GM18870 (cell line): Measurements from ENCODE around the gene DMRT1.

Source experiments
- ATAC-seq: cut with Tn5 transposase; IDR thresholded peaks from one replicate; pipeline ENCODE4 v1.9.1; 2021; ENCODE audit warnings: moderate library complexity; ENCODE audit not compliant: unreplicated experiment

Gene DMRT1

DNA sequence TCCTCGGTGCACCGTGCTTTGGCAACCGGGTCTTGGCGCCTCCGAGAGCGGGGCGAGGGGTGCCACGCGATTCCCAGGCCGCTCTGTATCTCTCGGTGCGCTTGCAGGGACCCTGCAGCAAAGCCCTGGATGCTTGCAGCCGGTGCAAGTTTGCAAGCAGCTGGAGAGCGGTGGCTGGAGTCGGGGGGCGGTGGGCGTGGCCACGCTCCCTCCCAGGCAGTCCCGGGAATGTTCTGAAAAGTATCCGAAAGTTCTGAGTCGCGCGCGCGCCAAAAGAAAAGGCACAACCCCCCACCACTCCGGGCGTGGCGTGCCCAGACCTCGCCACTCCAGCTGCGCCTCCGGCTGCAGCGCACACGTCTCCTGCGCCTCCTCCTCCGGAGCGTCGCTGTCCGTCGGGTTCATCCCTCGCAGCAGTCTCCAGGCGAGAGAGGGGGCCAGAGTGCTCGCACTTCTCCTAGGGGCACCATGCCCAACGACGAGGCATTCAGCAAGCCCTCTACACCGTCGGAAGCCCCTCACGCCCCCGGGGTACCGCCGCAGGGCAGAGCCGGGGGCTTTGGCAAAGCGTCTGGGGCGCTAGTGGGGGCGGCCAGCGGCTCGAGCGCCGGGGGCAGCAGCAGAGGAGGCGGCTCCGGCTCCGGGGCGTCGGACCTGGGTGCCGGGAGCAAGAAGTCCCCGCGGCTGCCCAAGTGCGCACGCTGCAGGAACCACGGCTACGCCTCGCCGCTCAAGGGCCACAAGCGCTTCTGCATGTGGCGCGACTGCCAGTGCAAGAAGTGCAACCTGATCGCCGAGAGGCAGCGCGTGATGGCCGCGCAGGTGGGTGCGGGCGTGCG, at the start of gene DMRT1:
Gene DMRT1, plus strand, starts transcription at position 327 of the 839 bp plus-strand sequence. Its CDS starts 142 bp downstream, at position 469.
- no peak for ATAC-seq

DNA sequence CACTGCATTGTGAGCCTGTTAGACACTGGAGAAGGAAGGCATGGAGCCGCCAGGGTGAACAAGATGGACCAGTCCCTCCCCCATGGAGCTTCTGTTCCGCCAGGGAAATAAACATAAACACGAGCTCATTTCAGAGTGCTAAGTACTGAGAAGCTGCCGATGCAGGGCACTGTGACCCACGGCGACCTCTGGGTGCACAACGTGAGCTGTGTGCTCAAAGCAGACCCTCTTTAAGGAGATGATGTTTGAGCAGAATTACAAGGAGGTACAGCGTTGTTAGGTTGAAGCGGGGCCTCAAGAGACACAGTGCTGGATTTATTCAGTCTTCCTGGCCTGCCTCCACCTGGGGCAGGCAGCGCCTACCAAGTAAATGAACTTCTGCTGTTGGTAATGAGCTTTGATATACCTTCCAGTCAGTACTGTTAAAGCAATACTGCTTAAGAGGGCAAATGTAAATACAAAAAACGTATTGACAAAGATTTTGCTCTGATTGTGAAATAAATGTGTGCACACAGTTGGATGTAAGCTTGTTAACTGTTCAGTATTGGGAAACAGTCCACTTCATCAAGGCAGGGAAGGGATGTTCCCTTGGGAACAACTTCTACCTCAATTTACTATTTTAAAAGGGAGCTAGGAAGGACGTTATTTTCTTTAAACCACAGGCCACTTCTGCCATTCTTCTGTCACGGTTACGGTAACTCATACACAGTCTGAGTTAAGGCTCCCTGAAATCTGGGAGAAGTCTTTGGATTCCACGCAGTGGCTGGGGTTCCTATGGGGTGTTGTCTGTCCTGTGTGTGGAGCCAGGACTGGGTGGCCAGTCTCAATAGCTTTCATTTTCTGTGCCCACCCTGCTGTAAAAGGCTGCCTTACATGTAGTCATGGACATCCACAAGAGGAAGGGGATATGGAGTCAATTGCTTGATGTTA, 48.9 kb upstream of the DMRT1 start:
- ATAC-seq: no peak

DNA sequence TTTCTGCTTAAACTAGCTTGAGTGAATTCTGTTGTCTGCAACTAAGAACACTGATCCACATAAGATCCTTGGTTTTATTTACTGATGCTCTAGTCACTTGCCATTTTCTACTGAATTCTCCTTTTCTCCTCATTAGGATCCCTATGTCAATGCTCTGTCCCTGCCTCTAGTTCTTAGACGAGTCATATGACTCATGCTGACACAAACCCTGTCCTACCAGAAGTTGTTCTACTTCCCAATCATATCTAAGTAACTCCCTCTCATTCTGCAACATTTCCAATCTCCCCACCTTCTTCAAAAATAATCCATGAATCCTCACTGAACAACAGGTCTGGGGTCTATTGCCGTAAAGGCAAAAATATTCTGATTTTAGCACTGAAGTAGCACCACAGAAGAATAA, 47.1 kb upstream of the DMRT1 start:
- ATAC-seq: no peak

DNA sequence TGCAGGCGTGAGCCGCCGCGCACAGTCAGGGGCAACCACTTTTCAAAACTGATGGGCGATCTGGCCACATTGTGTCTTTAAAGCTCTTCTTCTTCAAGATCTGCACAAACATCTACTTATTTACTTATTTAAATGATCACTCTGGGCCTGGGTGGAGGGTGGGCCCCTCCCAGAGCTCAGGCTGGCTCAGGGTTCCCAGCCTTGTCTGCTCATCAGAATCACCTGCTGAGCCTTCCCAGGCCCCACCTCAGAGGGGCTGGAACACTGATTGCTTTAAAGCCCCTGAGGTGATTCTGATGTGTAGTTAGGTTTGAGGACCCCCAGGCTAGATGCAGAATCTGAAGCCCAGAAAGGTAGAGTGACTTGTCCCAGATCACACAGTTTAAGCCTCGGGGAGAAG, 45.6 kb upstream of the DMRT1 start:
- no peak for ATAC-seq

DNA sequence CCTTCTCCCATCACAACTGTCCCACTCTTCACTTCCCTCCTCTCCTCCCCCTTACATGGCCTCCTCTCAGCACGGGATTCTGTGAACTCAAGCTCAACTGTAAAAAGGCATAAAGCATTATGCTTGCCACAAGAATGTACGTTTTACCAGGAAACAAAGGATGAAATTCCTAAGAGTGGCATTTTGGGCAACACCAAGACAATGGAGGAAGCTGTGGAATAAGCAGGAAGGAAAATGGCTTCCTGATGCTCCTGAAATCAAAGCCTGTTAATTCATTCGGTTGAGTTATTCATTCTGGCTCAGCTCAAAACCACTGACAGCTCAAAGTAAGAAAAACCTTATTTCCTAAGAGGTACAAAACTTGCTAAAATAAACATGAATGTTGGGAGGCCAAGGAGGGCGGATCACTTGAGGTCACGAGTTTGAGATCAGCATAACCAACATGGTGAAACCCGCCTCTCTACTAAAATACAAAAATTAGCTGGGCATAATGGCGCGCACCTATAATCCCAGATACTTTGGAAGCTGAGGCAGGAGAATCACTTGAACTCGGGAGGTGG, 40.8 kb upstream of the DMRT1 start:
- ATAC-seq: no peak

DNA sequence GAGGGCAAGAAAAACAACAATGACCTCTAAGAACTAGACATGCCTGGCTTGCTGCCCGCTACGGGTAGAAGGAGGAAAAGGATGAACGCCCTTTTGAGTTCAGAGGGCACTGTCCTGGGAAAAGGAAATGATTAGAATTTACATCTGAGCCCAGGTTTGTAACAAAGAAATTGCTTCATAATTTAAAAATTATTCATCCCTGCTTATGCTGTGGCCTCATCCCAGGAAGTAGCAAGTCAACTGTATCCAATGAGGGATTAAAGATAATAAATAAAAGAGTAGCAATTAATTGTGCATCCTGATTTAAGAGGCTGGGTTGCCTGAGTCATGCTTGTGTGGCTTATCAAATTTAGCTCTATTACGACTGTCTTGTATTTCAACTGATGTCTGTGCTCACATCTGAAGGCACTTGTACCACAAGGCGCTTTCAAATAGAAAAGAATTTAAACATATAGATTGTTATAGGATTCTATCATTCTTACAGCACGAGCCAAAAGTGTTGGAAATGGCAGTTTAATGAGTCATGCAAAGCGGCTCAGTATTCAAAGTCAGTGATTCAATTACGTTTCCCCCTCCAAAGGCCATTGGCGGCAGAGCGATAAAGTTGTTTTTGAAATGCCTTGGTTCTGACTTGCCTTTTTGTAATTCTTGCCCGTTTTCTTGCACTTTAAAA, 40.0 kb upstream of the DMRT1 start:
- no peak for ATAC-seq

DNA sequence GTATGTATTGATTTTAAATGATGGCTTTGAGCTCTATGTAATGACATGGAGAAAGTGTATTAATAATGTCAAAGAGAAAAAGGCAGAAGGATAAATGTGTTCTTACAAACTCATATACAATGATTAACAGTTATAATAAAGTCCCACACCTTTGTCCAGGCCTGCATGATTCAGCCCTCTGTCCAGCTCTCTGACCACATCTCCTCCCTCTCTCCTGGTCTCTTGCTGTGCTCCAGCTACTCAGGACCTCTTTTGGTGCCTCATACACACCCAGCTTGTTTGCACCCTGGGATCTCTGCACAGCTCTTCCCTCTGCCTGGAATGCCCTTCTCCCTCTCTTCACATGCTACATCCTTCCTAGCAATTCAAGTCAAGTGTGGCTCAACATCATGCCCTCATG, 37.5 kb upstream of the DMRT1 start:
- no peak for ATAC-seq

DNA sequence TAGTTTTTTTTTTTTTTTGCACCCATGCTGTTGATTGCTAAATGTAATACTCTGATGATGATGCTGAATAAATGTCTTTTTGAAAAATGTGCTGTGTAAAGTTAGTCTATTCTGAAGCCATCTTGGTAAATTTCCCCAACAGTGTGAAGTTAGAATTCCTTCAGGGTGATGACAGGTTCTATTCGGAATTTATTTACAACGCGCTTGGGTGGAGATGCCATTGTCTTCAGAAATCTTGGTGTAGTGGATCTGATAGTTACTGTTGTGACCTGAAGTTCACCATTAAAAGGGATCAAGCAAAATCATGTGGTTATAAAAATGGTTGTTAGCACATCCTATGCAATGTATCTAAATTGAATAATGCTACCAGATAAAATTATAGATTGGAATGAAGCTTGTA, 36.3 kb upstream of the DMRT1 start:
- no peak for ATAC-seq

DNA sequence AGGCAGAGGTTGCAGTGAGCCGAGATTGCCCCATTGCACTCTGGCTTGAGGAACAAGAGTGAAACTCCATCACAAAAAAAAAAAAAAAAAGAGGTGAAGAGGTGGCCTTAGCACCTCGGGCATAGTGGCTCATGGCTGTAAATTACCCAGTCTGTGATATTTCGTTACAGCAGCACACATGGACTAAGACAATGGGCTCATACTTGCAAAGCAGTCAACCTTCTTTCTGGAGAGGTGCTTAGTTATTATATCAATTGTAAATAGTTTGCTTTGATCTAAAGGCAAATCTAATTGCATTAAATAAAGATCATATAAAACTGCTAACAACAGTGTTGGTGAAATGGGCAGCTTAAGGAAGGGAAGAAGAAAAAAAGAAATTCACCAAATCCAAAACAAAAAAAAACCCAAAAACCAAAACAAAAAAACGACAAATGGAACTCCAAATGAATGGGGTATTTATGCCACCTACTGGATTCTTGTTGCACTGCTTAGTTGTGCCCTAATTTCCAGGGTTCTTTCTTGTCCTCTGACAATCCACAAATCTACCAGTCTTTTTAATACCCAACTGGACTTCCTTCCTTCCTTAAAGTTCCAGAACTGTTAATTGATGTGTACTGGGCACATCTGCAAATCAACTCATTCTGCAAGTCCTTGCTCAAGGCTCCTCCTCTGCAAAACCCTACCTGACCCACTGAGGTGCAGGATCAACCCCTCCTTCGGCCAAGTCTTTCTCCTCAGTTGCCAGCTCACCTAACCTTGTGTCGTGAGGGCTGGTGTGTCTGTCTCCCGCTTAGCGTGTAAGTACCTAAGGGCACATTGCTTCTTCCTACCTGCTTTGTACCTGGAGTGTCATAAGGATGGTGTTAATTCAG, 35.0 kb upstream of the DMRT1 start:
- no peak for ATAC-seq

DNA sequence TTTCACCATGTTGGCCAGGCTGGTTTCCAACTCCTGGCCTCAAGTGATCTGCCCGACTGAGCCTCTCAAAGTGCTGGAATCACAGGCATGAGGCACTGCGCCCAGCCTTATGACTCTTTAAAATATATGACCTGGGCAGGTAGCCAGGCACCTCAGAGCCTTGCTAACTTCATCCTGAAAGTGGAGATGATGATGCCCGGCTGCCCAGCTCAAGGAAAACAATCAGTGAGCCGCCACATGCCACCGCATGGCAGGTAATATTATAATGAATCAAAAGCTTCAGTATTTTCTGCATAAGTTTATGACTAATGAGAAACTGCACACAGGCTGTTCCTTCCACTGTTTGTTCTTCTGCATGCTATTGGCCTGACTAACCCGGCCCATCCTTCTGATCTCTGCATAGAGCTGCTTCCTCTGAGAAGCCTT, 30.4 kb upstream of the DMRT1 start:
- no peak for ATAC-seq

DNA sequence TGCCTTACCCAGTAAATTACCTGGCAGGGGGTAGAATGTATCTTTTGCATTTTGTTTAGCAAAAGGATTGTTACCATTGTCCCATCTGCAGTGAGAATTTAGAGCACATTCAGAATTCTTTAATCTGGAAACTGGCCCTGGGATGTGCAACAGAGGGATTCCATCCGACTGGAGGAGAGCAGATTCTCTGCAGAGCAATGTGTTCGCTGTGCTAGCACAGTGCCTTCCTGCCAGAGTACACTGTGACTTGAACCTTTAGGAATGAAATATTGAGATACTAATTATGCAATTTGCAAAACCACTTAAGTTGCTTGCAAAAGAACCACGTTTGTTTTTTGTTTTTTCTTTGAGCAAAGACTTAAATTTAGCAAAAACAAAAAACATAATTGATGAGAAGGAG, 22.5 kb upstream of the DMRT1 start:
- no peak for ATAC-seq

DNA sequence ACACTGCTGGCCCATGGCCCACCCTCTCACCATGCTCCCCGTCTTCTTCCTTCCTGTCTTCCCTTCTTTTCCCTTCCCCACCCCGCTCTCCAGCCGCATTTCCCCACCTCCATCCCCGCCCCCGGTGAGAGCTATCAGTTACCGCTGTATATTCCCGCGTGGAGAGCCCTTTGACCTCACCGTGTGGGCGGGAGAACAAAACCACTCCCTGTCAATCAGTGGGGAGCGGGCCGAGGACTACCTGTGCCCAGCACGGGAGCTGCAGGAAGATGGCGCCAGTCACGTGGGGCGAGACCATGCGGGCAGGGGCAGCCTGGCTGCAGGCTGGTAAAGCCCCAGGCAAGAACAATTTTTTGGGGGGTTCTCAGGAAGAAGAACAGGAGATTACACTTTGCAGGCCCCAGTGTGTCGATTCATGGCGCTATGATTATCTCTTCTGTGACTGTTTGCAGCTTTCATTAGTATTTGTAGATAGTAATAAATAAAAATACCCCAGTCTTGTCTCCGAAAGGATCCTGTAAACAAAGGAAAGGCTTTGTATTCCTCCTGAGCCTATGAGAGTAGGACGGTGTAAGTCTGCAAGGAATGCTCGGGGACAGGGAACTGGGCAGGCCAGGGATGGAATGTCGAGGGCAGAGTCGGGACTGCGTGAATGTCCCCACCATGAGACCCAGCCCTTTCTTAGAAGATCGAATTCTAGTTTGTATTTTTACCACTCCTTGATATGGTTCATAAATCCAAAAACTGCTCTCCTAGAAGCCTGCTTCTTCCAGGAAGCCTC, 14.8 kb upstream of the DMRT1 start:
- no peak for ATAC-seq

DNA sequence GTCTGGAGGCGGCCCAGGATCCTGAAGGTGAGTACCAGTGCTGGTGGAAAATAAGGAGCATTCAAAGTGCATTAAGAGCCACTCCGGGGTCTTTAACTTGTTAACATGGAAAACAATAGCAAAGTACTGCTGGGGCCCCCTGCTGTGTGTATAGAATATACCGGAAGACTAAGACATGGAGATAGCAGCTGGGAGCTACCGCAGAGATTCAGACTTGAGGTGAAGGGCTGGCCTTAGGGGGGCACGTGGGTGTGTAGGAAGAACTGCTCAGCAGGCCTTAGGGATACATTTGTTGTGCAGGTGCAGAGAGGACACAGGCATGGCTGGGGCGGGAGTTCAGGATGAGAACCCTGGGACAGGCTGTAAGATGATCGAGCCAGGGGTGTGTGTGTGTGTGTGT, 1.2 kb upstream of the DMRT1 start:
- ATAC-seq: no peak

DNA sequence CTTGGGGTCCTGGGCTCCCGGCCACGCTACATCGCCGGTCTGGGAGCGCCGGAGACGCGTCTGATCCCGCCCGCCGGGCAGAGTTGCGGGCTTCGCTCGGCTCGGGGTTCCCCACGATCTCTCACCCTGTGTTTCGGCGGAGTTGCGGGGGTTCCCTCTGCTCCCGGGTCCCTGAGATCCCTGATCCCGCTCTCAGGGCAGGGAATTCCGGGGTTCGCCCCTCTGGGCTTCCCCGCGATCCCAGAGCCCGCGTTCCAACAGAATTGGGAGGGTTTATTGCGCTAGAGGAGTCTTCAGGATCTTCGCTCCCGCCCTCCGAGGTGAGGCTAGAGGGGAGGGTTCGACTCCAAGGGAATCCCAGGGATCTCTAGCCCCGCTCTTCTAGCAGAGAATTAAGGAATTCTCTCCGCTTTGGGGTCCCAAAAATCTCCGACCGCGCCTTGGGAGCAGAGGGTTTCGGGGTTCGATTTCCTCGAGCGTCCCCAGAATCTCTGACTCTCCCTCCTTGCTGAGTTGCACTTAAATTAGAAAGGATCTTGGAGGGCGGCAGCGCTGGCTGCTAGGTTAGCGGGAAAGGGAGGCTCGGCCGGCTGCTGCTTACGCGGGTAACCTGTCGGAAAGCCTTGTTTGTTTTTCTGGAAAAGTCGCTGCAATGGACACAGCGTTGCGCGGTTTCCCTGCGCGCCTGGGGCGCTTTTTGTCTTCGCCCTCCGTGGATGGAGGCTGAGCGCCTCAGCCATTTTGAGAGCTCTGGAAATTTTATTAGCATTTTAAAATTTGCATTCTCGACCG, 1.3 kb downstream of the DMRT1 start:
- no peak for ATAC-seq

DNA sequence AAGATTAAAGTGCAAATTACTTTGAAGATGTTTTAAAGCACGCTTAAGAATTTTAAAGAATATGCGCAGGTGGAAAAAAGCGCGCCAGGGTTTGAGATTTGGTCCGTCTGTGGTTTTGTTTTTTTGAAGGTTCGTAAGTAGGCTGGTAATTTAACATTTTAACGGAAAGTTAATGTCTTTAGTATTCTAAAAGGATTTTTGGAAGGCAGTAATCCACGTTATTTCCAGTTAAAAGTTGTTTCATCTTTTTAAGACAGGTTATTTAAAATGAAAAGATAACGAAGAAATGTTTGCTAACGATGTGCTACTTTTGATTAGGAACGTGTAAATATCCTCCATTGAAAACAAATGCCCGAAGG, 1.9 kb downstream of the DMRT1 start:
- no peak for ATAC-seq

DNA sequence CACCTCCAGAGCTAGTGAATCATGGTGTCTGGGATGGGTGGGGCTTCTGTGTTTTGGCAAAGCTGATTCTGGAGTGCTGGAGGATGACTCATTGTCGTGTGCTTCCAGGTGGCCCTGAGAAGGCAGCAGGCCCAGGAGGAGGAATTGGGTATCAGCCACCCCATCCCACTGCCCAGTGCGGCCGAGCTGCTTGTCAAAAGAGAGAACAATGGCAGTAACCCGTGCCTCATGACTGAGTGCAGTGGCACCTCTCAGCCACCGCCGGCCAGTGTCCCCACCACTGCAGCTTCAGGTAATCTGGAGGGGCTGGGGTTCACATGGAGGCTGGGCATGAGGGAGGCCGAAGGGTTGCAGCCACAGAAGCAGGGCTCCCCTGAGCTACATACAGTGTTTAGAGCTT, 5.4 kb downstream of the DMRT1 start:
- ATAC-seq: no peak

DNA sequence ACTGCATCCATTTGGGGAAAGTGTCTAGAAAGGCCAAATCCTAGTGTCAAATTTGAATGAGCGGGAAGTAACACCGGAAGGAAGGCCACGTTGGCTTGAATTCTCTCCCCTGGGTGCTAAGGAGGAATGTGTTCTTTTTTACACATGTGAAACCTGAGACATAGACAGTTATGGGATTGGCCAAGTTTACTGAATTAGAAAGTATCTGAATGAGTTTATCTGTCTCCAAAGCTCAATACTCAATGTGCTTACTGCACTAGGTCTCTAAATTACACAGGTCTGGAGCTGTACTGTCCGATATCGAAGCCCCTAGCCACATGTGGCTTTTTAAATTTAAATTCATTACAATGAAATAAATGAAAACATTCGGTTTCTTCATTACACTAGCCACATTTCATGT, 6.0 kb downstream of the DMRT1 start:
- ATAC-seq: no peak

DNA sequence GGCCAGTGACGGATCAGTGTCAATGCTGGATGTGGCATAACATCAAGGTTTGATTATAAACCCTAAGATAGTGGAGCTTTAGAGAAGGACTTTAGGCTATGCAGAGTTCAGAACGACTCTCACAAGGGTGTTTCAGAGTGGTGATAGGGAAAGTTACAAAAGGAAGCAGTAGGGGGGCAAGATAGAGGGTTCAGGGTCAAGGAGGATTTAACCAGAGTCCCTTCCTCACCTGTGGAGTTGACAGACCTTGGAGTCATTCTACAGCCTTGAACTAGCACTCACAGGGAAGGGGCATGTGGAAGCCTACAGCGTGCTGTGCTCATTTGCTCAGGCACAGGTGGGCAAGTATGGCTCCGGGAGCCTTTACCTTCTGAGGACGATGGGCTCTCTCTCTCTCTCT, 7.9 kb downstream of the DMRT1 start:
- no peak for ATAC-seq

DNA sequence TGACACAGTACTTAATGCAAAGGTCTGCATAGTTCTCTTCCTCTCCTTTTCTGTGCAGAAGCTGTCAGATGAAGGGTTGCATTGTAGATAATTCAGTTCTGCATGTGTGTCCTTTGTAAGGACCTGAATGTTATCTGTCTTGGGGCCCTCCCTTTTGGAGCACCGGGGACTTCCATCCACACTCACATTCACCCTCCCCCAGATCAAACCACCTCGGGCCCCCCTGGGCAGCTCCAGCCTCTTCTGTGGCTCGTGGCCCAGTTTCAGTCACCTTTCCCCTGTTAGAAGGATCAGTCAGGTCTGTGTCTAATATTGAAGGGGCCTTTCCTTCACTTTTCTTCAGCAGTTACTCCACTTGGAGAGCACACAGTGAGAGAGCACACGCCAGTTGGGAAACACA, 11.0 kb downstream of the DMRT1 start:
- ATAC-seq: no peak
